Measurements from ENCODE around the gene DCD.

DNA sequence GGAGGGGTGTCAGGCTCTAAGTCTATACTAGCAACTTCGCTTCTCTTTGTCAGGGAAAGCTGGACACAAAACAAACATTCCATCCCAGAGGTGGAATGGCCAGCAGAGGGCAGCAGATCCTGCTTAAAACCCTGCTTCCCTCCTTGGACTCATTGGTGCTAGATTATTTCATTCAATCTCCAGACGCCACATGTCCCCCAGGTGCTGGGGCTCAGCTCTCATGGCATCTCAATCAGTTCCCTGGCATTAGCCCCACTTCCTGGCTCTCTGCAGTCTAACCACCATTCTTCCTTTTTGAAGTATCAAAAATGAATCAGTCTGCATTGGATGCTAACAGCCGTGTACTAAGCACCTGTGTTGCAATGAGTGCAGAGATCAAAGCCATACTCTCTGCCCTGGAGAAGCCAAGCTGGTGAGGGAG lies 51.6 kb downstream of the DCD start:
- TF ChIP-seq ZNF274 (IDR thresholded peaks at IDR 0.05; ENCODE audit: low read depth, low read length) (no peak), SUZ12 (IDR thresholded peaks at IDR 0.05; ENCODE audit: extremely low read depth, insufficient read depth, insufficient read length) (no peak), YY1 (IDR thresholded peaks at IDR 0.05; ENCODE audit: insufficient read depth, insufficient read length) (no peak)
